WTC11 (cell line): ENCODE data around the gene MYBPC1.

Experiments used
- CTCF ChIP-seq: fragments of 200-600 bp; IDR thresholded peaks from 2 replicates; pipeline ENCODE4 v1.8.0; 2022; ENCODE audit warnings: antibody characterized with exemption
- FOXK1 ChIP-seq: sonication (generic); formaldehyde crosslinking; IDR thresholded peaks from 2 replicates; pipeline ENCODE4 v1.8.0; 2022; ENCODE audit warnings: mild to moderate bottlenecking, moderate library complexity, missing genetic modification reagents
- GABPB1 ChIP-seq: sonication (generic); formaldehyde crosslinking; IDR thresholded peaks from 2 replicates; pipeline ENCODE4 v1.8.1; 2023; ENCODE audit warnings: mild to moderate bottlenecking, missing genetic modification reagents
- MYBL2 ChIP-seq: sonication (generic); formaldehyde crosslinking; IDR thresholded peaks from 2 replicates; pipeline ENCODE4 v1.8.1; 2023; ENCODE audit warnings: mild to moderate bottlenecking, moderate library complexity, missing genetic modification reagents
- RELA ChIP-seq: sonication (generic); formaldehyde crosslinking; IDR thresholded peaks from 2 replicates; pipeline ENCODE4 v1.8.1; 2022; ENCODE audit warnings: missing genetic modification reagents, mild to moderate bottlenecking, borderline replicate concordance
- SP1 ChIP-seq: sonication (generic); formaldehyde crosslinking; conservative IDR thresholded peaks from 2 replicates; pipeline ENCODE4 v1.8.1; 2022; ENCODE audit warnings: missing genetic modification reagents
- TCF7 ChIP-seq: sonication (generic); formaldehyde crosslinking; IDR thresholded peaks from 2 replicates; pipeline ENCODE4 v1.8.0; 2022; ENCODE audit warnings: mild to moderate bottlenecking, low read depth, missing genetic modification reagents, moderate library complexity
- TEAD4 ChIP-seq: sonication (generic); formaldehyde crosslinking; IDR thresholded peaks from 2 replicates; pipeline ENCODE4 v1.8.0; 2022; ENCODE audit warnings: mild to moderate bottlenecking, missing genetic modification reagents
- TF ChIP-seq, protein P1 (sequence below): sonication (generic); formaldehyde crosslinking; IDR thresholded peaks from 2 replicates; pipeline ENCODE4 v1.8.1; 2023; ENCODE audit warnings: mild to moderate bottlenecking, missing genetic modification reagents, moderate library complexity
- TF ChIP-seq, protein P2 (sequence below): sonication (generic); formaldehyde crosslinking; IDR thresholded peaks from 2 replicates; pipeline ENCODE4 v1.8.1; 2022; ENCODE audit warnings: mild to moderate bottlenecking, moderate library complexity, missing genetic modification reagents

DNA sequence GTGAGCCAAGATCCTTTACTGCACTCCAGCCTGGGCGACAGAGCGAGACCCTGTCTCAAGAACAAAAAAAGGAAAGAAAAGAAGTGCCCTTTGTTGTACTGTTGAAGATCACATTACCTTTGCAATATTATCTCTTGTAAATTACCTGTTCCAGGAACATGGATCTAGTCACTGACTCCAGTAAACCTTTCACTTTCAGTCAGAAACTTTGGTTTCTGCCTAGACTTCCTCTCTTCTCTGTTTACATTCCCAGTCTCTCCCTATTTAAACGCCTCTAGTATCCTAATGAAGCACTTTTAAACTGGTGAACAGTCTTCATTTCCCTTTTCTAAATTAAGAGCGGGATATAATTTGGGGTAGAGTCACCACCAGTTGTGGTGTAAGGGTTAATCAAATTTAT lies 115.5 kb downstream of the MYBPC1 start:
- TF ChIP-seq CTCF, result no peak
- TF ChIP-seq RELA (CRISPR knock-in tag), result no peak
- TF ChIP-seq, protein P1, sequence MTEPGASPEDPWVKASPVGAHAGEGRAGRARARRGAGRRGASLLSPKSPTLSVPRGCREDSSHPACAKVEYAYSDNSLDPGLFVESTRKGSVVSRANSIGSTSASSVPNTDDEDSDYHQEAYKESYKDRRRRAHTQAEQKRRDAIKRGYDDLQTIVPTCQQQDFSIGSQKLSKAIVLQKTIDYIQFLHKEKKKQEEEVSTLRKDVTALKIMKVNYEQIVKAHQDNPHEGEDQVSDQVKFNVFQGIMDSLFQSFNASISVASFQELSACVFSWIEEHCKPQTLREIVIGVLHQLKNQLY, result no peak
- TF ChIP-seq GABPB1 (CRISPR knock-in tag), result no peak
- TF ChIP-seq TCF7, result no peak
- no peak for TF ChIP-seq MYBL2 (CRISPR knock-in tag)
- TF ChIP-seq TEAD4 (CRISPR knock-in tag), result no peak
- no peak for TF ChIP-seq FOXK1 (CRISPR knock-in tag)
- no peak for TF ChIP-seq SP1 (CRISPR knock-in tag)
- TF ChIP-seq, protein P2, sequence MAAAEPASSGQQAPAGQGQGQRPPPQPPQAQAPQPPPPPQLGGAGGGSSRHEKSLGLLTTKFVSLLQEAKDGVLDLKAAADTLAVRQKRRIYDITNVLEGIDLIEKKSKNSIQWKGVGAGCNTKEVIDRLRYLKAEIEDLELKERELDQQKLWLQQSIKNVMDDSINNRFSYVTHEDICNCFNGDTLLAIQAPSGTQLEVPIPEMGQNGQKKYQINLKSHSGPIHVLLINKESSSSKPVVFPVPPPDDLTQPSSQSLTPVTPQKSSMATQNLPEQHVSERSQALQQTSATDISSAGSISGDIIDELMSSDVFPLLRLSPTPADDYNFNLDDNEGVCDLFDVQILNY (CRISPR knock-in tag), result no peak
